GM18861 (cell line): ENCODE results near the gene COA7.
"Not testable (repeated sequence)": the region's sequence is repeated elsewhere in the genome, so short reads cannot be mapped to it uniquely, and the experiment has no call there.

ENCODE experiments used
- ATAC-seq: cut with Tn5 transposase; IDR thresholded peaks from one replicate; pipeline ENCODE4 v1.9.1; 2021; ENCODE audit not compliant: unreplicated experiment

COA7 gene

GRCh38 chr1:52697795-52698674, at the start of gene COA7:
Gene COA7 (minus strand): TSS chr1:52698347. CDS start chr1:52698326, 21 bp downstream.
- no peak for ATAC-seq

- ATAC-seq = no peak
These were observed 49.3 kb upstream of the COA7 start for GRCh38 chr1:52747450-52747849.

DNA sequence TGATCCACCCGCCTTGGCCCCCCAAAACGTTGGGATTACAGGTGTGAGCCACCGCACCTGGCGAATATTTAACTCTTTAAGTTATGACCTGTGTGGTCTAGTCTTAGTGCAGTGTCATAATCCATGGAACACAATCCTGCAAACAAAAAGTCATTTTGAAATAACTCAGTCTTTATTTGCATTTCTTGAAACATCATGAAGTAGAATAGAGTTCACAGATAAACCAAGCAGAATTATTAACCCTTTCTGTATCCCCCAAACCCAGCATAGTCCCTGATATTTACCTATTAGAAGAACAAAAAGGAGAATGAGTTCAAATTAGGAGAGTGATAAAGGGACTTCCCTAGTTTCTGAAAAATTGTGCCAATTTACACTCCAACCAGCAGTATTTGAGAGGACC, 48.0 kb upstream of the COA7 start:
- ATAC-seq = no peak

DNA sequence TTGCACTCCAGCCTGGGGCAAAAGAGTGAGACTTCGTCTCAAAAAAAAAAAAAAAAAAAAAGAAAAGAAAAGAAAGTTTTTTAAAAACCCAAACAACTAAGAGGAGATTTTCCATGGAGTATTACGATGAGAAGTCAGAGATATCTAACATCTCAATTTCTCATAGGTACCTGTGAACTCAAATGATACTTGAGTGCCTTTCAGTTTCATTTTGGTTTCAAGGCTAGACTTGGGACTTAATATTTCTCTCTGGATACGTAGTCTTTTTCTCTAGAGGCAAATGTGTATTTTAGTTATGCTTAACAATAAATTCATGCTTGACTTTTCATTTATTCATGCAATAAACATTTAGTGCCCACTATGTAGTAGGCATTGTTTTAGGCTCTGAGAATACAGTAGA, 43.1 kb upstream of the COA7 start:
- no peak for ATAC-seq

GRCh38 chr1:52739699-52740467, 41.7 kb upstream of the COA7 start:
- no peak for ATAC-seq

DNA sequence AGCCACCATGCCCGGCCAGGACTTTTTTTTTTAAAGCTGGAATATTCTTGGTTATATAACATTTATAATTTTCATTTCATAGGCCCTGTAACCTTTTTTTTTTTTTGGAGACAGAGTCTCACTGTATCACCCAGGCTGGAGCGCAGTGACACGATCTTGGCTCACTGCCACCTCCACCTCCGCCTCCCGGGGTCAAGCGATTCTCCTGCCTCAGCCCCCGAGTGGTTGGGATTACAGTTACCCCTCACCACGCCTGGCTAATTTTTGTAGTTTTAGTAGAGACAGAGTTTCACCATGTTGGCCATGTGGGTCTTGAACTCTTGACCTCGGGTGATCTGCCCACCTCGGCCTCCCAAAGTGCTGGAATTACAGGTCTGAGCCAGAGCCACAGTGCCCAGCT, 40.7 kb upstream of the COA7 start:
- ATAC-seq = no peak

DNA sequence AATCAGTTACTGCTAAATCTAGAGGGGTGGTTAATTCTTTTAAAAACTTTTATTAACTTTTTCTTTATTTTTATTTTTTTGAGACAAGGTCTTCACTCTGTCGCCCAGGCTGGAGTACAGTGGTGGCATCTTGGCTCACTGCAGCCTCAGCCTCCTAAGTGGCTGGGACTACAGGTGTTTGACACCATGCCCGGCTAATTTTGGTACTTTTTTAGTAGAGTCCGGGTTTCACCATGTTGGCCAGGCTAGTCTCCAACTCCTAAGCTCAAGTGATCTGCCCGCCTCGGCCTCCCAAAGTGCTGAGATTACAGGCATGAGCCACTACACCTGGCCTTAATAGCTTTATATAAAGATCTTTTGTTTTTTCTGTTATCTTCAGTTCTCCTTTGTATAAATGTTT, 40.0 kb upstream of the COA7 start:
- ATAC-seq = no peak

DNA sequence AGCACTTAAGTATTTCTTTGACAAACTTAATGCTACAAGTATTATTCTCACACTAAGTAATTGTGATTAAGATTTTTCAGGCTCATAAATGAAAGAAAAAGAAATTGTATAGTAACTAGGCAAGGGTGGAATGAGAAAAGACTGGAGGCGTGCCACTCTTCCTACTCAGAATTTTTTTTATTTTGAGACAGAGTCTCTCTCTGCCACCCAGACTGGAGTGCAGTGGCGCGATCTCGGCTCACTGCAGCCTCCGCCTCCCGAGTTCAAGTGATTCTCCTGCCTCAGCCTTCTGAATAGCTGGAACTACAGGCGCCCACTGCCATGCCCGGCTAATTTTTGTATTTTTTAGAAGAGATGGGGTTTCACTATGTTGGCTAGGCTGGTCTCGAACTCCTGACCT, 37.2 kb upstream of the COA7 start:
- not testable (repeated sequence) for ATAC-seq

GRCh38 chr1:52733368-52733767, 35.2 kb upstream of the COA7 start:
- no peak for ATAC-seq

DNA sequence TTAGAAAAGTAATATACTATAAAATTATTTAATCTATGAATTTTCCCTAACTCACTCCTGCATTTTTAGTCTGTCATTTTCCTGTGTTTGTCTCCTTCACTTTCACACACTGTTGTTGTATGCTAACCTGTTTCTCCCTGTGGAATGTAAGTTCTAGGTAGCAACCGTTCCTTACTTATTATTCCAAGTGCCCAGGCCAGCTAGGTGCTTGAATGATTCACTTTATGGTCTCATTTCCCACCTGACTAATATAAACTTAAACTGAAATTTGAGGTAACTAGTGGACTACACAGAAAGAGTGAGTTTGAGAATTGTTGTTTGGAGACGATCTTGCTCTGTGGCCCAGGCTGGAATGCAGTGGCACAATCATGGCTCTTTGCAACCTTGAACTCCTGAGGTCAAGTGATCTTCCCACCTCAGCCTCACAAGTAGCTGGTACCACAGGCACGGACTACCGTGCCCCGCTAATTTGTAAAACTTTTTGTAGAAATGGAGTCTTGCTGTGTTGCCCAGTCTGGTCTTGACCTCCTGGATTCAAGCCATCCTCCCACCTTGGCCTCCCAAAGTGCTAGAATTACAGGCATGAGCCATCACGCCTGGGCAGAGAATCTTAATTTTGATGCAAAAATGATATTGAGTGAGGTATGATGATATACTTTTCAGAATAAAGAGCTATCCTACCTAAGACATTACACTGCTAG, 30.0 kb upstream of the COA7 start:
- no peak for ATAC-seq

GRCh38 chr1:52727114-52727586, 29.0 kb upstream of the COA7 start:
- no peak for ATAC-seq

- peak; percentile 86 for ATAC-seq
These were observed 28.3 kb upstream of the COA7 start, which contains the start of gene ZYG11B for GRCh38 chr1:52726265-52727113. Gene ZYG11B (plus strand): TSS chr1:52726453. CDS start chr1:52726654, 201 bp downstream.

DNA sequence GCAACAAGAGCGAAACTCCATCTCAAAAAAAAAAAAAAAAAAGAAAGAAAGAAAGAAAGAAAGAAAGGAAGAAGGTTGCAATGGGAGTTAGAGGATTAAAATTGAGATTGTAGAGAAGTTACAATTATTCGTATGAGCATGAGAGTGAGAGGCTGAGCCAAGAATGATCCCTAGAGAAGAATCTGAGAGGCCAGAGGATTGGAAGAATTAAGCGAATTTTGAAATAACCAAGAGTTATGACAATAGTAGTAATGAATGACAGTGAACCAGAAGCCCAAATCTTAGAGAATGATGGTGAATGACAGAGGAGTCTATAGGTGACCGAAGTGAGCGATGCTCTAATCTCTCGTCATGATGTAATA, 27.7 kb upstream of the COA7 start:
- peak; percentile 13 for ATAC-seq

DNA sequence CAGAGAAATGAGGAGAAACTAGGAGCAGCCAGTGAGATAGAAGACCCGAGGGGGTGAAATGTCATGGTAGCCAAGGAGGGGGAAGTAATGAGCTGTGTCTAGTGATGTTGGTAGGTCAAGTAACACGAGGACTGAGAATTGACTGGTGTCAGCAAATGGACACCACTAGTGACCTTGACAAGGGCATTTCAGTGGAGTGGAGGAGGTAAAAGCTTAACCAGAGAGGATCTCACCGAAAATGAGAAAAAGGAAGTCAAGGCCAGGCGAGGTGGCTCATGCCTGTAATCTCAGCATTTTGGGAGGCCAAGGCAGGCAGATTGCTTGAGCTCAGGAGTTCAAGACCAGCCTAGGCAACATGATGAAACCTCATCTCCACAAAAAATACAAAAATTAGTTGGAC, 25.1 kb upstream of the COA7 start:
- no peak for ATAC-seq

DNA sequence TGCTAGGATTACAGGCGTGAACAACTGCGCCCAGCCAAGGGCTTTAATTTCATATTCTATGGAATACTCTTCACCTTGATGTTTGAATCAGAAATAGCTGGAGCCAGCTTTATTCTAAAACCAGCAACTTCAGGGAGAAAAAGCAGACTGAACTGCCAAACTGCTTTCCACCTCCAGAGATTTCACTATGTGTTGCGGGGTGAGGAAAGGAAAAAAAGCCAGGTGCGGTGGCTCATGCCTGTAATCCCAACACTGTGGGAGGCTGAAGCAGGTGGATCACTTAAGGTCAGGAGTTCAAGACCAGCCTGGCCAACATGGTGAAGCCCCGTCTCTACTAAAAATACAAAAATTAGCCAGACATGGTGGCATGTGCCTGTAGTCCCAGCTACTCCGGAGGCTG, 17.1 kb upstream of the COA7 start:
- not testable (repeated sequence) for ATAC-seq

- no peak for ATAC-seq
These were observed 15.4 kb upstream of the COA7 start for GRCh38 chr1:52713590-52713989.

- no peak for ATAC-seq
These were observed 10.9 kb upstream of the COA7 start for GRCh38 chr1:52709016-52709415.

GRCh38 chr1:52707927-52708655, 9.9 kb upstream of the COA7 start:
- ATAC-seq = no peak

DNA sequence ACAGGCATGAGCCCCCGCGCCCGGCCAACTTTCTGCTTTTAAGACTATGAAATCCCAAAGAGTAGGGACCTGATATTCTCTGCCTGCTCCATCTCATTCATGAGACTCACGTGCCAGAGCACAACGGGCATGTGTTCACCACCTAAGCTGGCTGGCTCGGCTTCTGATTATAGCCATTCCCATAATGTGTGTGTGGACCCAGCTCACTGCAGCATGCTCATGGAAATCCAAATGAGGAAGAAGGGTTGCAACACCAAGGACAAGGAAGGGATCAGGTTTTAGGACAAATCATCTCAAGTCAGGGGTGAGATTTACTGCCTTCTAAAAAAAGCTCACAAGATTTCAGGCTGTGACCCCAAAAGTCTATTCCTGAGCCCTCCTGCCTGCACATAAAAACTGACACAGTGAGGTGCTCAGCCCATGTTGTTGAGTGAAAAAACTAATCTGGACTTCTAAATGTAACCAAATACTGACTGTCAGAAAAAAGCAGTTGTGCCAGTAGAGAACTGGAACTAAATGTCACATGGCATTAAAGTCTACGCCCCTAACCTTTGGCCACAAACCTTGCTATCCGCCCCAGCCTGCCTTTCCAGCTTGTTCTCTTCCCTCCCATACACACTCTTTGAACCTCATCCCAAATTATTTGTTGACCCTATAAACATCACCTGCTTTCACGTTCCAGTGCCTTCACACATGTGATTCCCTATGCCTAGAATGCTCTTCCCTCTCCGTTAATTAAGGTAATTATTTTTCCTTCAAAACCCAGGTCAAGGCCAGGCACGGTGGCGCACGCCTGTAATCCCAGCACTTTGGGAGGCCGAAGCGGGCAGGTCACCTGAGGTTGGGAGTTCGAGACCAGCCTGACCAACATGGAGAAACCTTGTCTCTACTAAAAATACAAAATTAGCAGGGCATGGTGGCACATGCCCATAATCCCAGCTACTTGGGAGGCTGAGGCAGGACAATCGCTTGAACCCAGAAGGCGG, 9.1 kb upstream of the COA7 start:
- no peak for ATAC-seq
